HG02840 (cell line): ENCODE results near the gene SUPT6H.
"Not testable (repeated sequence)": the region's sequence is repeated elsewhere in the genome, so short reads cannot be mapped to it uniquely, and the experiment has no call there.

Source experiments
- ATAC-seq: cut with Tn5 transposase; IDR thresholded peaks from one replicate; pipeline ENCODE4 v1.9.1; 2021; ENCODE audit warnings: mild to moderate bottlenecking, moderate library complexity, moderate number of reproducible peaks; ENCODE audit not compliant: unreplicated experiment, low FRiP score

Gene SUPT6H

GRCh38 chr17:28733346-28733745 is 71.3 kb downstream of the SUPT6H start:
- no peak for ATAC-seq

- no peak for ATAC-seq
Measured at GRCh38 chr17:28734712-28735241, 72.8 kb downstream of the SUPT6H start.

GRCh38 chr17:28735242-28735722 is 73.3 kb downstream of the SUPT6H start:
- no peak for ATAC-seq

GRCh38 chr17:28735913-28736769 is 74.1 kb downstream of the SUPT6H start:
- ATAC-seq = not testable (repeated sequence)

GRCh38 chr17:28737316-28737715 is 75.3 kb downstream of the SUPT6H start:
- ATAC-seq = no peak

GRCh38 chr17:28737770-28738679 is 76.0 kb downstream of the SUPT6H start:
- ATAC-seq = peak; percentile 53

- no peak for ATAC-seq
Measured at GRCh38 chr17:28738680-28739384, 76.8 kb downstream of the SUPT6H start.

- ATAC-seq = no peak
Measured at GRCh38 chr17:28740406-28741357, 78.7 kb downstream of the SUPT6H start.

- no peak for ATAC-seq
Measured at GRCh38 chr17:28741358-28742349, 79.6 kb downstream of the SUPT6H start.

GRCh38 chr17:28743243-28744103 is 81.5 kb downstream of the SUPT6H start, which contains the start of gene TRAF4:
TRAF4 (plus strand) TSS chr17:28744011; CDS start chr17:28744113, 102 bp downstream.
- peak; percentile 52 for ATAC-seq

- peak; percentile 27 for ATAC-seq
Measured at GRCh38 chr17:28744104-28744971, 82.3 kb downstream of the SUPT6H start.

- ATAC-seq = no peak
Measured at GRCh38 chr17:28744972-28745785, 83.2 kb downstream of the SUPT6H start.

GRCh38 chr17:28745786-28746411 is 83.9 kb downstream of the SUPT6H start:
- ATAC-seq = no peak

- no peak for ATAC-seq
Measured at GRCh38 chr17:28746611-28747050, 84.6 kb downstream of the SUPT6H start.
